OCI-LY3 (cell line): ENCODE data around the gene NPY5R.

Experiments
- CTCF ChIP-seq: fragments of 200-600, 300-600 bp; sonication (generic); IDR thresholded peaks from 2 replicates; pipeline ENCODE4 v1.5.1; 2014; ENCODE audit warnings: antibody characterized with exemption, low read length, low read depth
- EZH2phosphoT487 ChIP-seq: fragments of 200-600 bp; shearing (Covaris generic); IDR thresholded peaks from 2 replicates; pipeline ENCODE4 v1.6.1; 2018; ENCODE audit warnings: antibody characterized with exemption, mixed run types, low read depth

GRCh38 chr4:163350672-163351071 lies 7.0 kb downstream of the NPY5R start:
- no peak for TF ChIP-seq CTCF
- TF ChIP-seq EZH2phosphoT487 = no peak
